GM23248 (cell line): Measurements from ENCODE around the gene TENT5C. TPM values are rescaled to one million over a fixed set of nuclear protein-coding genes. Genes with fewer than 3 reads are reported as not detected.

Source experiments
- DNase-seq: peaks from one replicate; pipeline ENCODE4 v3.0.0-alpha.2; 2015
- H2AFZ ChIP-seq: fragments of 200-600 bp; sonication (generic); 2 replicates; pipeline ENCODE4 v1.6.1; 2016; ENCODE audit warnings: antibody characterized with exemption
- H3F3A ChIP-seq: fragments of 200-600 bp; sonication (generic); 2 replicates; pipeline ENCODE4 v1.6.1; 2016; ENCODE audit warnings: mild to moderate bottlenecking, antibody characterized with exemption, mixed run types; ENCODE audit not compliant: insufficient read depth
- H3K27ac ChIP-seq: fragments of 200-600 bp; sonication (generic); 2 replicates; pipeline ENCODE4 v1.5.1; 2016; ENCODE audit warnings: mild to moderate bottlenecking
- H3K27me3 ChIP-seq: fragments of 200-600 bp; sonication (generic); replicated peaks from 2 replicates; pipeline ENCODE4 v1.6.1; 2016; ENCODE audit warnings: mild to moderate bottlenecking; ENCODE audit not compliant: insufficient read depth
- H3K36me3 ChIP-seq: fragments of 200-600 bp; sonication (generic); 2 replicates; pipeline ENCODE4 v1.6.1; 2016; ENCODE audit warnings: low read depth, mild to moderate bottlenecking
- H3K4me1 ChIP-seq: fragments of 200-600 bp; sonication (generic); 2 replicates; pipeline ENCODE4 v1.6.1; 2016; ENCODE audit warnings: mild to moderate bottlenecking; ENCODE audit not compliant: insufficient read depth
- H3K4me2 ChIP-seq: fragments of 200-600 bp; sonication (generic); one replicate; pipeline ENCODE4 v1.6.1; 2016; ENCODE audit warnings: mild to moderate bottlenecking; ENCODE audit not compliant: unreplicated experiment
- H3K4me3 ChIP-seq: fragments of 200-600 bp; sonication (generic); 2 replicates; pipeline ENCODE4 v1.5.1; 2016; ENCODE audit warnings: mild to moderate bottlenecking
- H3K79me2 ChIP-seq: fragments of 200-600 bp; sonication (generic); 2 replicates; pipeline ENCODE4 v1.6.1; 2016; ENCODE audit warnings: mild to moderate bottlenecking; ENCODE audit not compliant: insufficient read depth
- H3K9ac ChIP-seq: fragments of 200-600 bp; sonication (generic); 2 replicates; pipeline ENCODE4 v1.6.1; 2016; ENCODE audit warnings: mild to moderate bottlenecking
- H3K9me2 ChIP-seq: fragments of 200-600 bp; sonication (generic); 2 replicates; pipeline ENCODE4 v1.6.1; 2016; ENCODE audit warnings: mixed run types, mild to moderate bottlenecking, moderate library complexity; ENCODE audit not compliant: insufficient read depth
- H3K9me3 ChIP-seq: fragments of 200-600 bp; sonication (generic); one replicate; pipeline ENCODE4 v1.6.1; 2017; ENCODE audit warnings: low read depth
- H4K20me1 ChIP-seq: fragments of 200-600 bp; sonication (generic); 2 replicates; pipeline ENCODE4 v1.6.0; 2016; ENCODE audit not compliant: insufficient read depth
- EZH2 ChIP-seq: fragments of 200-600 bp; sonication (generic); IDR thresholded peaks from 2 replicates; pipeline ENCODE4 v1.6.1; 2018; ENCODE audit warnings: antibody characterized with exemption, mild to moderate bottlenecking; ENCODE audit not compliant: insufficient read depth, poor library complexity, severe bottlenecking
- EZH2phosphoT487 ChIP-seq: fragments of 200-600 bp; sonication (generic); IDR thresholded peaks from 2 replicates; pipeline ENCODE4 v1.6.1; 2018; ENCODE audit warnings: antibody characterized with exemption, moderate library complexity, mild to moderate bottlenecking, low read depth; ENCODE audit not compliant: insufficient read depth
- WGBS, 2 experiments: methylation state at CpG; one replicate each; pipeline ENCODE4 v1.1.6; 2015 to 2017; ENCODE audit warnings: low lambda C conversion rate in 2 of 2, low coverage in 1 of 2; ENCODE audit errors: missing lambda C conversion rate in 2 of 2; 5-methylcytosine and 5-hydroxymethylcytosine counted together
- in situ Hi-C: fragments of 300-500 bp; cut with MboI; formaldehyde crosslinking; loops from 2 replicates; pipeline ENCODE4 v1.15.0; 2020
- polyA plus RNA-seq: library from polyadenylated mRNA; unstranded; fragments of >200 nt; fragmentation: Nextera tagmentation; extraction: Ambion mirVana; gene quantifications from 2 replicates; pipeline ENCODE4 v1.2.1, GENCODE V29; 2016
- total RNA-seq: library from RNA; depleted of rRNA; stranded (reverse); fragments of >200 nt; shearing (Covaris generic); gene quantifications from 2 replicates; pipeline ENCODE4 v1.2.3, GENCODE V29; 2014

Gene TENT5C
- total and polyA plus RNA-seq, 2 experiments from 2014 or later: 0.20 TPM; not detected in 1

DNA sequence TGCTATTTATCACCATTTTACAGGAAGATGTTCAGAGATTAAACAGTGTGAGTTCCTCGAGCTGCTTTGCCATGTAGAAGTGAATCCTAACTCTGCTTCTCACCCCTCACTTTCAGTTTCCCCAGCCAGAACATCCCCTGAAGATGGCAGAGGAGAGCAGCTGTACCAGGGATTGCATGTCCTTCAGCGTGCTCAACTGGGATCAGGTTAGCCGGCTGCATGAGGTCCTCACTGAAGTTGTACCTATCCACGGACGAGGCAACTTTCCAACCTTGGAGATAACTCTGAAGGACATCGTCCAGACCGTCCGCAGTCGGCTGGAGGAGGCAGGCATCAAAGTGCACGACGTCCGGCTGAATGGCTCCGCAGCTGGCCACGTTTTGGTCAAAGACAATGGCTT, 16.9 kb downstream of the TENT5C start:
- in situ Hi-C loops: no loop called here
- DNase-seq: no peak
- WGBS, 2 experiments: 79 to 88% methylated on average over 14 of the region's 14 CpGs
- H3K4me1 ChIP-seq: no peaks in the 10 kb centered on the region
- H4K20me1 ChIP-seq: no peaks in the 10 kb centered on the region
- H3K9ac ChIP-seq: no peak overlapping the region
- H3K4me3 ChIP-seq: no peak overlapping the region
- no peak overlapping the region for H3K27ac ChIP-seq
- no peak overlapping the region for H3K4me2 ChIP-seq
- no peaks in the 10 kb centered on the region for H3K9me2 ChIP-seq
- no peaks in the 10 kb centered on the region for H3K9me3 ChIP-seq
- no peaks in the 10 kb centered on the region for H3F3A ChIP-seq
- no peaks in the 10 kb centered on the region for H3K36me3 ChIP-seq
- H2AFZ ChIP-seq: no peak overlapping the region
- no peak for TF ChIP-seq EZH2phosphoT487
- TF ChIP-seq EZH2: no peak
- no peaks in the 10 kb centered on the region for H3K79me2 ChIP-seq
- peaks cover 8% of the 10 kb centered on the region; the same call in 1 of the 2 replicates for H3K27me3 ChIP-seq

DNA sequence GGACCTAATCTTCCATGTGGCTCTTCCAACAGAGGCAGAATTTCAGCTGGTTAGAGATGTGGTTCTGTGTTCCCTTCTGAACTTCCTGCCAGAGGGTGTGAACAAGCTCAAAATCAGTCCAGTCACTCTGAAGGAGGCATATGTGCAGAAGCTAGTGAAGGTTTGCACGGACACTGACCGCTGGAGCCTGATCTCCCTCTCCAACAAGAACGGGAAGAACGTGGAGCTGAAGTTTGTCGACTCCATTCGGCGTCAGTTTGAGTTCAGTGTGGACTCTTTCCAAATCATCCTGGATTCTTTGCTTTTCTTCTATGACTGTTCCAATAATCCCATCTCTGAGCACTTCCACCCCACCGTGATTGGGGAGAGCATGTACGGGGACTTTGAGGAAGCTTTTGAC, 17.3 kb downstream of the TENT5C start:
- no peak for DNase-seq
- H3K27me3 ChIP-seq: peaks cover 8% of the 10 kb centered on the region; the same call in 1 of the 2 replicates
- no peak overlapping the region for H3K27ac ChIP-seq
- H3K4me3 ChIP-seq: no peak overlapping the region
- H3K9me3 ChIP-seq: no peaks in the 10 kb centered on the region
- H3K9me2 ChIP-seq: no peaks in the 10 kb centered on the region
- H4K20me1 ChIP-seq: no peaks in the 10 kb centered on the region
- WGBS, 2 experiments: 84 to 86% methylated on average over 9 of the region's 9 CpGs
- no peak overlapping the region for H2AFZ ChIP-seq
- H3K9ac ChIP-seq: no peak overlapping the region
- H3K4me1 ChIP-seq: no peaks in the 10 kb centered on the region
- TF ChIP-seq EZH2 (no peak), EZH2phosphoT487 (no peak)
- H3F3A ChIP-seq: no peaks in the 10 kb centered on the region
- H3K4me2 ChIP-seq: no peak overlapping the region
- in situ Hi-C loops: no loop called here
- H3K79me2 ChIP-seq: no peaks in the 10 kb centered on the region
- H3K36me3 ChIP-seq: no peaks in the 10 kb centered on the region

DNA sequence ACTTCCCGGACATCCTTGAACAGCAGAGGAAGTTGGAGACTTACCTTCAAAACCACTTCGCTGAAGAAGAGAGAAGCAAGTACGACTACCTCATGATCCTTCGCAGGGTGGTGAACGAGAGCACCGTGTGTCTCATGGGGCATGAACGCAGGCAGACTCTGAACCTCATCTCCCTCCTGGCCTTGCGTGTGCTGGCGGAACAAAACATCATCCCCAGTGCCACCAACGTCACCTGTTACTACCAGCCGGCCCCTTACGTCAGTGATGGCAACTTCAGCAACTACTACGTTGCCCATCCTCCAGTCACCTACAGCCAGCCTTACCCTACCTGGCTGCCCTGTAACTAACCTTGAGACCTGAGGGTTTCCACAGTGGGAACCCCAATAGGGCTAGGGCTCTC, 17.9 kb downstream of the TENT5C start:
- Histone ChIP-seq H2AFZ (no peak overlapping the region), H3K36me3 (no peaks in the 10 kb centered on the region), H3K27ac (no peak overlapping the region), H3K9me2 (no peaks in the 10 kb centered on the region), H3K4me3 (no peak overlapping the region), H3K9ac (no peak overlapping the region), H3K4me2 (no peak overlapping the region), H3K9me3 (no peaks in the 10 kb centered on the region), H3K4me1 (no peaks in the 10 kb centered on the region), H4K20me1 (no peaks in the 10 kb centered on the region), H3K79me2 (no peaks in the 10 kb centered on the region), H3K27me3 (peaks cover 8% of the 10 kb centered on the region; the same call in 1 of the 2 replicates), H3F3A (no peaks in the 10 kb centered on the region)
- TF ChIP-seq EZH2phosphoT487 (no peak), EZH2 (no peak)
- in situ Hi-C loops: no loop called here
- DNase-seq: no peak
- WGBS, 2 experiments: 86 to 88% methylated on average over 13 of the region's 13 CpGs

DNA sequence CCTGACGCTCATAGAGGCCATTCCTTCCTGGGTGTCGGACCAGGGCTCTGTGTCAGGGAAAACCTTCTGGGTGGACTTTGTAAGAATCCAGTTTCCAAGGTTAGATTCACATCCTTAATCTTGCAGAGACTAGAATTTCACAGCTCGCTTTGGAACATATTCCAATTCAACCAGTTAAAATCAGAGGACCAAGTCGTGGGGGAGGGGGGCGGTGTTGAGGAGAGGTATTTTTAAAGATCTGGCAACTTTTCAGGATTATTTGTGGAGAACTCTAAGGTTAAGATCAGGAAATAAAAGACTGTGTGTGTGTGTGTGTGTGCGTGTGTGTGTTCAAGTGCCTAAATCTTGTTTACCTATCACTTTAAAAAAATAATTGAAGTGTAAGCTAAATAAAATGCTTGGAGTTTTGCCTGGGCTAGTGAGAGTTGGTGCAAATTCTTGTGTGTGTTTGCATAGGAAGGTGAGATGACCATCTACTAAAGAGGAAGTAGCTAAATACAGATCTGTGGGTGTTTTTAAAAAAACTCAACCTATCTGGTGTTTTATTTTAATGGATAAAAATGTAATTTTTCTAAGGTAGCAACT, 21.8 kb downstream of the TENT5C start:
- H3F3A ChIP-seq: no peaks in the 10 kb centered on the region
- H2AFZ ChIP-seq: no peak overlapping the region
- no peak overlapping the region for H3K4me2 ChIP-seq
- 72 to 77% methylated on average over 6 of the region's 6 CpGs for WGBS, 2 experiments
- no peaks in the 10 kb centered on the region for H3K4me1 ChIP-seq
- H3K9me3 ChIP-seq: no peaks in the 10 kb centered on the region
- no peaks in the 10 kb centered on the region for H3K9me2 ChIP-seq
- no peak for TF ChIP-seq EZH2
- no peak for TF ChIP-seq EZH2phosphoT487
- H3K79me2 ChIP-seq: no peaks in the 10 kb centered on the region
- no peak for DNase-seq
- H3K4me3 ChIP-seq: no peak overlapping the region
- peaks cover 22% of the 10 kb centered on the region for H3K27me3 ChIP-seq
- H4K20me1 ChIP-seq: no peaks in the 10 kb centered on the region
- no peaks in the 10 kb centered on the region for H3K36me3 ChIP-seq
- H3K27ac ChIP-seq: no peak overlapping the region
- in situ Hi-C loops: no loop called here
- H3K9ac ChIP-seq: no peak overlapping the region

DNA sequence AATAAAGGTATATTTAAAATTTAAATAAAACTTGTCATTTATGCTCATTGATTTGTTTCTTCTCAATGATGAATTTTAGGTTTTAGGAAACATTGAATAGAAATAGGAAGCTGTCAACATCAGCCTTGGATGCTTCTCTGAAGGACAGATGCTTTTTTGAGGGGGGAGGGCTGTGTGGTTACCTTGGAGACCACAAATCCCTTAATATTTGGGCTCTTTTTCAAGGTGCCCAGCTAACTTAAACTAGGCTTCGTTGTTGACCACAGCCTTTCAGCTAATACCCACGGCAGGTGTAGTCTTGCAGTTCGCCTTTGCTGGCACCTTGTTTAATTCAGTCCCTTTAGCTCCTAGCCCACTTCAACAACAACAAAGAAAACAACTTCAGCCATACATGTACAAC, 22.5 kb downstream of the TENT5C start:
- WGBS, 2 experiments: 71 to 72% methylated on average over 3 of the region's 3 CpGs
- no peak for DNase-seq

More for the DNA sequence above, 22.5 kb downstream of the TENT5C start:
- Histone ChIP-seq H3K9ac (no peak overlapping the region), H3K4me2 (no peak overlapping the region), H3K36me3 (no peaks in the 10 kb centered on the region), H3K9me2 (no peaks in the 10 kb centered on the region), H3K27ac (no peak overlapping the region), H3K27me3 (peaks cover 25% of the 10 kb centered on the region), H2AFZ (no peak overlapping the region), H3K4me3 (no peak overlapping the region), H3F3A (no peaks in the 10 kb centered on the region), H3K4me1 (no peaks in the 10 kb centered on the region), H3K79me2 (no peaks in the 10 kb centered on the region), H4K20me1 (no peaks in the 10 kb centered on the region), H3K9me3 (no peaks in the 10 kb centered on the region)
- in situ Hi-C loops: no loop called here
- TF ChIP-seq EZH2 (no peak), EZH2phosphoT487 (no peak)
